ENCODE results near the gene LITAF. TPM values are rescaled to one million over a fixed set of nuclear protein-coding genes. Genes with fewer than 3 reads are reported as not detected.

The LITAF gene
- polyA plus RNA-seq, 10 donors: 18.6 to 58.3 (median 37.4) TPM

Other genes with a start within 250 kb of the LITAF start
- gene RMI2, start 241.5 kb downstream of the LITAF start, polyA plus RNA-seq (ENCODE audit: insufficient read length in 10 of 10): 10 to 100 TPM in 3 of 10 donors, 1 to 10 TPM in 7; 6.6 to 12.7 (median 9.0) TPM
- gene SNN, start 81.5 kb upstream of the LITAF start, polyA plus RNA-seq (ENCODE audit: insufficient read length in 10 of 10): 10 to 100 TPM; 19.6 to 30.6 (median 25.5) TPM
- gene TXNDC11, start 155.9 kb upstream of the LITAF start, polyA plus RNA-seq (ENCODE audit: insufficient read length in 10 of 10): 10 to 100 TPM; 16.8 to 24.6 (median 21.1) TPM
- 10 to 100 TPM; 31.6 to 73.4 (median 46.3) TPM for gene ZC3H7A, start 210.3 kb upstream of the LITAF start, polyA plus RNA-seq (ENCODE audit: insufficient read length in 10 of 10)

Data from muscle of back (tissue), 10 donors.